ENCODE measurements around the gene PABPN1. TPM values are rescaled to one million over a fixed set of nuclear protein-coding genes. Genes with fewer than 3 reads are reported as not detected.

PABPN1 gene
- total and polyA plus RNA-seq, 9 of the 15 experiments (the other 6 are each of a cell fraction or from before 2014, with no cell fraction given) = 32.6 to 388 (median 178) TPM

- TF ChIP-seq, protein P1, sequence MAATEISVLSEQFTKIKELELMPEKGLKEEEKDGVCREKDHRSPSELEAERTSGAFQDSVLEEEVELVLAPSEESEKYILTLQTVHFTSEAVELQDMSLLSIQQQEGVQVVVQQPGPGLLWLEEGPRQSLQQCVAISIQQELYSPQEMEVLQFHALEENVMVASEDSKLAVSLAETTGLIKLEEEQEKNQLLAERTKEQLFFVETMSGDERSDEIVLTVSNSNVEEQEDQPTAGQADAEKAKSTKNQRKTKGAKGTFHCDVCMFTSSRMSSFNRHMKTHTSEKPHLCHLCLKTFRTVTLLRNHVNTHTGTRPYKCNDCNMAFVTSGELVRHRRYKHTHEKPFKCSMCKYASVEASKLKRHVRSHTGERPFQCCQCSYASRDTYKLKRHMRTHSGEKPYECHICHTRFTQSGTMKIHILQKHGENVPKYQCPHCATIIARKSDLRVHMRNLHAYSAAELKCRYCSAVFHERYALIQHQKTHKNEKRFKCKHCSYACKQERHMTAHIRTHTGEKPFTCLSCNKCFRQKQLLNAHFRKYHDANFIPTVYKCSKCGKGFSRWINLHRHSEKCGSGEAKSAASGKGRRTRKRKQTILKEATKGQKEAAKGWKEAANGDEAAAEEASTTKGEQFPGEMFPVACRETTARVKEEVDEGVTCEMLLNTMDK (IDR thresholded peaks at IDR 0.05; ENCODE audit: borderline replicate concordance, insufficient read depth, low read depth, low read length, poor library complexity, severe bottlenecking) = peak; percentile 100
- no peak for TF ChIP-seq CREB5 (CRISPR knock-in tag; IDR thresholded peaks at IDR 0.05)
- TF ChIP-seq, protein P2, sequence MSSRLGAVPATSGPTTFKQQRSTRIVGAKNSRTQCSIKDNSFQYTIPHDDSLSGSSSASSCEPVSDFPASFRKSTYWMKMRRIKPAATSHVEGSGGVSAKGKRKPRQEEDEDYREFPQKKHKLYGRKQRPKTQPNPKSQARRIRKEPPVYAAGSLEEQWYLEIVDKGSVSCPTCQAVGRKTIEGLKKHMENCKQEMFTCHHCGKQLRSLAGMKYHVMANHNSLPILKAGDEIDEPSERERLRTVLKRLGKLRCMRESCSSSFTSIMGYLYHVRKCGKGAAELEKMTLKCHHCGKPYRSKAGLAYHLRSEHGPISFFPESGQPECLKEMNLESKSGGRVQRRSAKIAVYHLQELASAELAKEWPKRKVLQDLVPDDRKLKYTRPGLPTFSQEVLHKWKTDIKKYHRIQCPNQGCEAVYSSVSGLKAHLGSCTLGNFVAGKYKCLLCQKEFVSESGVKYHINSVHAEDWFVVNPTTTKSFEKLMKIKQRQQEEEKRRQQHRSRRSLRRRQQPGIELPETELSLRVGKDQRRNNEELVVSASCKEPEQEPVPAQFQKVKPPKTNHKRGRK (tag; IDR thresholded peaks at IDR 0.05) = no peak
- TF ChIP-seq ZNF830 (CRISPR knock-in tag; IDR thresholded peaks at IDR 0.05) = no peak
- peak; percentile 77 for TF ChIP-seq NR2C2 (CRISPR knock-in tag; IDR thresholded peaks at IDR 0.05)
- TF ChIP-seq NR2C2 (tag; IDR thresholded peaks at IDR 0.05) = peak; percentile 87
- TF ChIP-seq, protein P3, sequence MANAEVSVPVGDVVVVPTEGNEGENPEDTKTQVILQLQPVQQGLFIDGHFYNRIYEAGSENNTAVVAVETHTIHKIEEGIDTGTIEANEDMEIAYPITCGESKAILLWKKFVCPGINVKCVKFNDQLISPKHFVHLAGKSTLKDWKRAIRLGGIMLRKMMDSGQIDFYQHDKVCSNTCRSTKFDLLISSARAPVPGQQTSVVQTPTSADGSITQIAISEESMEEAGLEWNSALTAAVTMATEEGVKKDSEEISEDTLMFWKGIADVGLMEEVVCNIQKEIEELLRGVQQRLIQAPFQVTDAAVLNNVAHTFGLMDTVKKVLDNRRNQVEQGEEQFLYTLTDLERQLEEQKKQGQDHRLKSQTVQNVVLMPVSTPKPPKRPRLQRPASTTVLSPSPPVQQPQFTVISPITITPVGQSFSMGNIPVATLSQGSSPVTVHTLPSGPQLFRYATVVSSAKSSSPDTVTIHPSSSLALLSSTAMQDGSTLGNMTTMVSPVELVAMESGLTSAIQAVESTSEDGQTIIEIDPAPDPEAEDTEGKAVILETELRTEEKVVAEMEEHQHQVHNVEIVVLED (CRISPR knock-in tag; IDR thresholded peaks at IDR 0.05) = peak; percentile 97
- TF ChIP-seq ZNF3 (CRISPR knock-in tag; IDR thresholded peaks at IDR 0.05) = no peak
- no peak for TF ChIP-seq IRF2 (CRISPR knock-in tag; IDR thresholded peaks at IDR 0.05)
- TF ChIP-seq OTX1 (CRISPR knock-in tag; IDR thresholded peaks at IDR 0.05) = no peak
- no peak for TF ChIP-seq FOXK1 (CRISPR knock-in tag; IDR thresholded peaks at IDR 0.05; ENCODE audit: borderline replicate concordance)
- no peak for TF ChIP-seq ETS2 (tag; IDR thresholded peaks at IDR 0.05; ENCODE audit: borderline replicate concordance, poor library complexity, severe bottlenecking)
- TF ChIP-seq L3MBTL2 (IDR thresholded peaks at IDR 0.05) = peak; percentile 81
- no peak for TF ChIP-seq BMI1 (IDR thresholded peaks at IDR 0.05; ENCODE audit: low read length)
- no peak for TF ChIP-seq PHTF2 (CRISPR knock-in tag; IDR thresholded peaks at IDR 0.05)
- TF ChIP-seq NONO (IDR thresholded peaks at IDR 0.05; ENCODE audit: low read depth in 2 of 2, low read length in 1 of 2) = no peak
- no peak for TF ChIP-seq ZBTB1 (CRISPR knock-in tag; IDR thresholded peaks at IDR 0.05; ENCODE audit: borderline replicate concordance, low read depth)
- no peak for TF ChIP-seq EWSR1 (IDR thresholded peaks at IDR 0.05; ENCODE audit: borderline replicate concordance, low read depth, partially characterized antibody)
- no peak for TF ChIP-seq ATF4 (CRISPR knock-in tag; IDR thresholded peaks at IDR 0.05)
- peak; percentile 81 for TF ChIP-seq EP300 (IDR thresholded peaks at IDR 0.05; ENCODE audit: low read length)
These were observed 19.8 kb upstream of the PABPN1 start (continued) for GRCh38 chr14:23301288-23301968.

Data from K562 (cell line).